ENCODE results near the gene ZNF786.

ZNF786 gene

DNA sequence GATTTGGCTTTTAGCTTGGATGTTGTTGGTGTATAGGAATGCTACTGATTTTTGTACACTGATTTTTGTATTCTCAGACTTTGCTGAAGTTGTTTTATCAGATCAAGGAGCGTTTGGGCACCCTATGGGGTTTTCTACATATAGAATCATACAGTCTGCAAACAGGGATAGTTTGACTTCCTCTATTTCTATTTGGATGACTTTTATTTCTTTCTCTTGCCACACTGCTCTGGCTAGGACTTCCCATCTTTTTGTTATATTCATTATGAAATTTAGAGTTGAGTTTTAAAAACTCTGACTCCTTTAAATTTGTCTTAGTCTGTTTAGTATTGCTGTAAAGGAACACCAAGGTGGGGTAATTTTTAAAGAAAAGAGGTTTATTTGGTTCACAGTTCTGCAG, 4.7 kb downstream of the ZNF786 start:
- ATAC-seq: no peak

DNA sequence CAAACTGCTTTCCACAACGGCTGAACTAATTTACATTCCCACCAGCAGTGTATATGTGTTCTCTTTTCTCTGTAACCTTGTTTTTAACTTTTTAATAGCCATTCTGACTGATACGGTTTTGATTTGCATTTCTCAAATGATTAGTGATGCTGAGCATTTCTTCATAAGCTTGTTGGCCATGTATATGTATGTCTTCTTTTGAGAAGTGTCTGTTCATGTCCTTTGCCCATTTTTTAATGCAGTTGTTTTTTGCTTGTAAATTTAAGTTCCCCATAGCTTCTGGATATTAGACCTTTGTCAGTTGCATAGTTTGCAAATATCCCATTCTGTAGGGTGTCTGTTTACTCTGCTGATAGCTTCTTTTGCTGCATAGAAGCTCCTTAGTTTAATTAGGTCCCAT, 6.1 kb downstream of the ZNF786 start:
- TF ChIP-seq, protein P1, sequence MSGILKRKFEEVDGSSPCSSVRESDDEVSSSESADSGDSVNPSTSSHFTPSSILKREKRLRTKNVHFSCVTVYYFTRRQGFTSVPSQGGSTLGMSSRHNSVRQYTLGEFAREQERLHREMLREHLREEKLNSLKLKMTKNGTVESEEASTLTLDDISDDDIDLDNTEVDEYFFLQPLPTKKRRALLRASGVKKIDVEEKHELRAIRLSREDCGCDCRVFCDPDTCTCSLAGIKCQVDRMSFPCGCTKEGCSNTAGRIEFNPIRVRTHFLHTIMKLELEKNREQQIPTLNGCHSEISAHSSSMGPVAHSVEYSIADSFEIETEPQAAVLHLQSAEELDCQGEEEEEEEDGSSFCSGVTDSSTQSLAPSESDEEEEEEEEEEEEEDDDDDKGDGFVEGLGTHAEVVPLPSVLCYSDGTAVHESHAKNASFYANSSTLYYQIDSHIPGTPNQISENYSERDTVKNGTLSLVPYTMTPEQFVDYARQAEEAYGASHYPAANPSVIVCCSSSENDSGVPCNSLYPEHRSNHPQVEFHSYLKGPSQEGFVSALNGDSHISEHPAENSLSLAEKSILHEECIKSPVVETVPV (CRISPR knock-in tag; IDR thresholded peaks at IDR 0.05): no peak
- TF ChIP-seq, protein P2, sequence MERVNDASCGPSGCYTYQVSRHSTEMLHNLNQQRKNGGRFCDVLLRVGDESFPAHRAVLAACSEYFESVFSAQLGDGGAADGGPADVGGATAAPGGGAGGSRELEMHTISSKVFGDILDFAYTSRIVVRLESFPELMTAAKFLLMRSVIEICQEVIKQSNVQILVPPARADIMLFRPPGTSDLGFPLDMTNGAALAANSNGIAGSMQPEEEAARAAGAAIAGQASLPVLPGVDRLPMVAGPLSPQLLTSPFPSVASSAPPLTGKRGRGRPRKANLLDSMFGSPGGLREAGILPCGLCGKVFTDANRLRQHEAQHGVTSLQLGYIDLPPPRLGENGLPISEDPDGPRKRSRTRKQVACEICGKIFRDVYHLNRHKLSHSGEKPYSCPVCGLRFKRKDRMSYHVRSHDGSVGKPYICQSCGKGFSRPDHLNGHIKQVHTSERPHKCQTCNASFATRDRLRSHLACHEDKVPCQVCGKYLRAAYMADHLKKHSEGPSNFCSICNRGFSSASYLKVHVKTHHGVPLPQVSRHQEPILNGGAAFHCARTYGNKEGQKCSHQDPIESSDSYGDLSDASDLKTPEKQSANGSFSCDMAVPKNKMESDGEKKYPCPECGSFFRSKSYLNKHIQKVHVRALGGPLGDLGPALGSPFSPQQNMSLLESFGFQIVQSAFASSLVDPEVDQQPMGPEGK (CRISPR knock-in tag; IDR thresholded peaks at IDR 0.05; ENCODE audit: borderline replicate concordance): no peak
- TF ChIP-seq ISL1 (CRISPR knock-in tag; IDR thresholded peaks at IDR 0.05) (no peak), ZFP30 (CRISPR knock-in tag; IDR thresholded peaks at IDR 0.05) (no peak), ZFP3 (CRISPR knock-in tag; IDR thresholded peaks at IDR 0.05) (no peak), ESRRG (CRISPR knock-in tag; IDR thresholded peaks at IDR 0.05) (no peak), TOX (CRISPR knock-in tag; IDR thresholded peaks at IDR 0.05; ENCODE audit: borderline replicate concordance) (no peak), SNAI2 (CRISPR knock-in tag; IDR thresholded peaks at IDR 0.05) (no peak), RARB (CRISPR knock-in tag; IDR thresholded peaks at IDR 0.05) (no peak), BACH2 (CRISPR knock-in tag; IDR thresholded peaks at IDR 0.05; ENCODE audit: borderline replicate concordance) (no peak), ZNF565 (CRISPR knock-in tag; conservative IDR thresholded peaks at IDR 0.05; ENCODE audit: low read depth) (no peak), GLIS3 (CRISPR knock-in tag; IDR thresholded peaks at IDR 0.05) (no peak), ZC3H10 (CRISPR knock-in tag; IDR thresholded peaks at IDR 0.05) (no peak), ZNF70 (CRISPR knock-in tag; IDR thresholded peaks at IDR 0.05) (no peak), TCF4 (CRISPR knock-in tag; IDR thresholded peaks at IDR 0.05; ENCODE audit: borderline replicate concordance) (no peak)
- TF ChIP-seq, protein P3, sequence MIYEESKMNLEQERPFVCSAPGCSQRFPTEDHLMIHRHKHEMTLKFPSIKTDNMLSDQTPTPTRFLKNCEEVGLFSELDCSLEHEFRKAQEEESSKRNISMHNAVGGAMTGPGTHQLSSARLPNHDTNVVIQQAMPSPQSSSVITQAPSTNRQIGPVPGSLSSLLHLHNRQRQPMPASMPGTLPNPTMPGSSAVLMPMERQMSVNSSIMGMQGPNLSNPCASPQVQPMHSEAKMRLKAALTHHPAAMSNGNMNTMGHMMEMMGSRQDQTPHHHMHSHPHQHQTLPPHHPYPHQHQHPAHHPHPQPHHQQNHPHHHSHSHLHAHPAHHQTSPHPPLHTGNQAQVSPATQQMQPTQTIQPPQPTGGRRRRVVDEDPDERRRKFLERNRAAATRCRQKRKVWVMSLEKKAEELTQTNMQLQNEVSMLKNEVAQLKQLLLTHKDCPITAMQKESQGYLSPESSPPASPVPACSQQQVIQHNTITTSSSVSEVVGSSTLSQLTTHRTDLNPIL (CRISPR knock-in tag; IDR thresholded peaks at IDR 0.05; ENCODE audit: low read depth): no peak
- TF ChIP-seq, protein P4, sequence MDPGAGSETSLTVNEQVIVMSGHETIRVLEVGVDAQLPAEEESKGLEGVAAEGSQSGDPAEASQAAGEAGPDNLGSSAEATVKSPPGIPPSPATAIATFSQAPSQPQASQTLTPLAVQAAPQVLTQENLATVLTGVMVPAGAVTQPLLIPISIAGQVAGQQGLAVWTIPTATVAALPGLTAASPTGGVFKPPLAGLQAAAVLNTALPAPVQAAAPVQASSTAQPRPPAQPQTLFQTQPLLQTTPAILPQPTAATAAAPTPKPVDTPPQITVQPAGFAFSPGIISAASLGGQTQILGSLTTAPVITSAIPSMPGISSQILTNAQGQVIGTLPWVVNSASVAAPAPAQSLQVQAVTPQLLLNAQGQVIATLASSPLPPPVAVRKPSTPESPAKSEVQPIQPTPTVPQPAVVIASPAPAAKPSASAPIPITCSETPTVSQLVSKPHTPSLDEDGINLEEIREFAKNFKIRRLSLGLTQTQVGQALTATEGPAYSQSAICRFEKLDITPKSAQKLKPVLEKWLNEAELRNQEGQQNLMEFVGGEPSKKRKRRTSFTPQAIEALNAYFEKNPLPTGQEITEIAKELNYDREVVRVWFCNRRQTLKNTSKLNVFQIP (CRISPR knock-in tag; IDR thresholded peaks at IDR 0.05; ENCODE audit: borderline replicate concordance, low read depth): no peak
- no peak for ATAC-seq

More for the DNA sequence above, 4.7 kb downstream of the ZNF786 start:
- TF ChIP-seq ZNF565 (CRISPR knock-in tag; conservative IDR thresholded peaks at IDR 0.05; ENCODE audit: low read depth): no peak
- TF ChIP-seq, protein P2 (CRISPR knock-in tag; IDR thresholded peaks at IDR 0.05; ENCODE audit: borderline replicate concordance): no peak
- TF ChIP-seq BACH2 (CRISPR knock-in tag; IDR thresholded peaks at IDR 0.05; ENCODE audit: borderline replicate concordance): no peak
- TF ChIP-seq ARNTL (CRISPR knock-in tag; IDR thresholded peaks at IDR 0.05; ENCODE audit: borderline replicate concordance, low read depth): no peak
- no peak for TF ChIP-seq ZNF8 (CRISPR knock-in tag; IDR thresholded peaks at IDR 0.05)
- TF ChIP-seq CSDC2 (CRISPR knock-in tag; IDR thresholded peaks at IDR 0.05): no peak

DNA sequence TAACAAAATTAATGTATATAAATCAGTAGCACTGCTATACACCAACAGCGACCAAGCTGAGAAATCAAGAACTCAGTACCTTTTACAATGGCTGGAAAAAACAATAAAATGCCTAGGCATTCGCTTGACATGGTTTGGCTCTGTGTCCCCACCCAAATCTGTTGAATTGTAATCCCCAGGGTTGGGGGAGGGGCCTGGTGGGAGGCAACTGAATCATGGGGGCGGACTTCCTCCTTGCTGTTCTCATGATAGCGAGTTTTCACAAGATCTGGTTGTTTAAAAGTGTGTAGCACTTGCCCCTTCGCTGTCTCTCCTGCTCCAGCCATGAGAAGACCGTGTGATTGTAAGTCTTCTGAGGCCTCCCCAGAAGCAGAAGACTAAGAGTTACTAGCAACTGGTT, 8.6 kb downstream of the ZNF786 start:
- no peak for ATAC-seq
- TF ChIP-seq, protein P1 (CRISPR knock-in tag; IDR thresholded peaks at IDR 0.05): no peak
- TF ChIP-seq ZNF70 (CRISPR knock-in tag; IDR thresholded peaks at IDR 0.05) (no peak), PPARA (CRISPR knock-in tag; IDR thresholded peaks at IDR 0.05; ENCODE audit: borderline replicate concordance) (no peak), ZFP30 (CRISPR knock-in tag; IDR thresholded peaks at IDR 0.05) (no peak), TCF4 (CRISPR knock-in tag; IDR thresholded peaks at IDR 0.05; ENCODE audit: borderline replicate concordance) (no peak), SNAI2 (CRISPR knock-in tag; IDR thresholded peaks at IDR 0.05) (no peak), BACH2 (CRISPR knock-in tag; IDR thresholded peaks at IDR 0.05; ENCODE audit: borderline replicate concordance) (no peak), CSDC2 (CRISPR knock-in tag; IDR thresholded peaks at IDR 0.05) (no peak), OSR1 (CRISPR knock-in tag; IDR thresholded peaks at IDR 0.05) (no peak)
- TF ChIP-seq, protein P4 (CRISPR knock-in tag; IDR thresholded peaks at IDR 0.05; ENCODE audit: borderline replicate concordance, low read depth): no peak
- TF ChIP-seq, protein P3 (CRISPR knock-in tag; IDR thresholded peaks at IDR 0.05; ENCODE audit: low read depth): no peak

Measured in SK-N-SH treated with all-trans-retinoic acid at 6 μM for 48 hours (cell line).